Colonic mucosa (tissue), 4 donors: ENCODE data around the gene SMARCE1. TPM values are rescaled to one million over a fixed set of nuclear protein-coding genes. Genes with fewer than 3 reads are reported as not detected.

Experiments used
- DNase-seq: peaks from one replicate; pipeline ENCODE4 v3.0.0-alpha.2; 2020
- H3K27ac ChIP-seq: fragments of 200-600 bp; one replicate; pipeline ENCODE4 v1.8.0; 2021
- H3K27me3 ChIP-seq: fragments of 200-600 bp; one replicate; pipeline ENCODE4 v1.8.0; 2021
- H3K36me3 ChIP-seq: fragments of 200-600 bp; one replicate; pipeline ENCODE4 v1.8.0; 2021
- H3K4me1 ChIP-seq: fragments of 200-600 bp; one replicate; pipeline ENCODE4 v1.8.0; 2021; ENCODE audit warnings: mild to moderate bottlenecking
- H3K4me3 ChIP-seq: fragments of 200-600 bp; one replicate; pipeline ENCODE4 v1.8.0; 2021
- H3K9ac ChIP-seq, 2 donors: one replicate each; pipeline ENCODE4 v1.7.0; 2013; ENCODE audit warnings: control low read depth in 2 of 2, low read depth in 2 of 2, low read length in 2 of 2
- H3K9me3 ChIP-seq: fragments of 200-600 bp; one replicate; pipeline ENCODE4 v1.8.0; 2021
- intact Hi-C: fragments of 100-400 bp; cut with DNase I; formaldehyde crosslinking; loops from one replicate; pipeline ENCODE4 v1.14.1; 2022
- total RNA-seq, 2 donors: library from RNA; stranded (reverse); fragmentation: NEBNext Ultra II Directional in 1 of 2; extraction: Animal tissue kit (Norgen Biotek cat#: 25700) in 1 of 2; gene quantifications; one replicate each; pipeline ENCODE4 v1.2.1, GENCODE V29; 2021
- TF ChIP-seq, protein P1 (sequence below): fragments of 200-600 bp; IDR thresholded peaks from one replicate; pipeline ENCODE4 v1.8.0; 2022; ENCODE audit warnings: antibody characterized with exemption, mild to moderate bottlenecking
- donor health status: healthy.
- donor health status: DM: no; HTN: no; CAD: no.
- donor health status: DM: no; HTN: no; CAD: no.

The SMARCE1 gene
- 10 to 100 TPM; 73.0 to 80.9 TPM for total RNA-seq

DNA sequence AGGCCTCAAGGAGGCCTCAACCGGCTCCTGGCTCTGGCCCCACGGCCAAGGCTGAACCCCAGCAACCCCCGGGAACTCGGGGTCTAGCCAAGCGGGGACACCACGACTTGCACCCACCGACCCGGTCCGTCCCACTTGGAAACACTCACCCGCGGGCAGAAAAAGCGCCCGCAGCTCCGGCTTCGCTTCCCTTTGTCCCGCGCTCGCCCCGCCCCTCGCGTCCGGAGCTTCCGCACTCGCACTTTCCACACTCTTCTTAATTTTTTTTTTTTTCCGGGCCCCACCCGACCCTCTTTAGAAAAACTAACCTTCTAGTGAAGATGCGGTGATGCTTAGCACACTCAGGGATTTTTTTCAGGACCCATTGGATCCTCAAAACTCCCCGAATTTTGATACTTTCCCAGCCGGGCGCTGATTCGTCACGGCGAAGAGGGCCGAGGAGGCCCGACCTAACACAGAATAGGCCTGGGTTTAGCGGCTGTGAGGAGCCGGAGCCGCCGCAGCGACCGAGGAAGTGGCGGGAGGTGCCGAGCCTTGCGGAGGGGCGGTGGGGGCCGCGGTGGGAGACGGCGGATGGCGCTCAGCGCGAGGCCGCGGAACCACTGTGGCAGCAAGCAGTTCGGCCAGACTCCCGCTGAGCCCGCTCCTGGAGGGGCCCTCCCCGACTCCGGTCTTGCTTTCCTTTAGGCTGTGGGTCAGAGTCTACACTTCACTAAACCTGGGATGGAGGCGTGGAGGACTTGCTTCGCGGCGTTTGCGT, at the start of gene SMARCE1:
TSS of gene SMARCE1 (minus strand) at position 195 of the 760 bp plus-strand sequence. CDS start 2,016 bp downstream, outside the sequence.
- Histone ChIP-seq H3K27me3 (no peaks in the 10 kb centered on the region), H3K4me1 (peaks cover 3% of the 10 kb centered on the region), H3K4me3 (peak within 1 kb of the TSS; percentile 69), H3K27ac (peak within 1 kb of the TSS; percentile 97), H3K9me3 (no peaks in the 10 kb centered on the region), H3K9ac (peak within 1 kb of the TSS; percentile 93 to 99), H3K36me3 (no peaks in the 10 kb centered on the region)
- TF ChIP-seq, protein P1, sequence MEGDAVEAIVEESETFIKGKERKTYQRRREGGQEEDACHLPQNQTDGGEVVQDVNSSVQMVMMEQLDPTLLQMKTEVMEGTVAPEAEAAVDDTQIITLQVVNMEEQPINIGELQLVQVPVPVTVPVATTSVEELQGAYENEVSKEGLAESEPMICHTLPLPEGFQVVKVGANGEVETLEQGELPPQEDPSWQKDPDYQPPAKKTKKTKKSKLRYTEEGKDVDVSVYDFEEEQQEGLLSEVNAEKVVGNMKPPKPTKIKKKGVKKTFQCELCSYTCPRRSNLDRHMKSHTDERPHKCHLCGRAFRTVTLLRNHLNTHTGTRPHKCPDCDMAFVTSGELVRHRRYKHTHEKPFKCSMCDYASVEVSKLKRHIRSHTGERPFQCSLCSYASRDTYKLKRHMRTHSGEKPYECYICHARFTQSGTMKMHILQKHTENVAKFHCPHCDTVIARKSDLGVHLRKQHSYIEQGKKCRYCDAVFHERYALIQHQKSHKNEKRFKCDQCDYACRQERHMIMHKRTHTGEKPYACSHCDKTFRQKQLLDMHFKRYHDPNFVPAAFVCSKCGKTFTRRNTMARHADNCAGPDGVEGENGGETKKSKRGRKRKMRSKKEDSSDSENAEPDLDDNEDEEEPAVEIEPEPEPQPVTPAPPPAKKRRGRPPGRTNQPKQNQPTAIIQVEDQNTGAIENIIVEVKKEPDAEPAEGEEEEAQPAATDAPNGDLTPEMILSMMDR, result no peak
- DNase-seq, result peak; percentile 76
- intact Hi-C loops, result no loop called here

DNA sequence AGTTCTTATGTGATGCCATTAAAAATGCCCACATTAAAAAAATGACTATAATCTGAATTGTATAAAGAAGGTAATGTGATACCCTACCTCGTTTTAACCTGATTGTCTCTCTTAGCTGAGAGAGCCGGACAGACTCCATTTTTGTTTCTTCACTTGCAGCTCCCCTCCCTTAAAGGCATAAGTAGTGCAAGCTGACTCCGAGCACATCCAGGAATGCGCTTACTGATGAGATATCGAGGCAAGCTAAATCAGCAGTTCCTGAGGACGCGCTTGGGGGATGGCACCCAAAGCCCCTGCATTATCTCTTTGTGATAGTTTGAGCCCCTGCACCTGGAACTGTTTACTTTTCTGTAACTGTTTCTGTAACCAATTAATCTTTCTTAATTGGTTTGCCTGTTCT, 49.7 kb upstream of the SMARCE1 start:
- Histone ChIP-seq H3K4me3 (no peak overlapping the region), H3K4me1 (no peaks in the 10 kb centered on the region), H3K36me3 (no peaks in the 10 kb centered on the region), H3K27ac (no peak overlapping the region), H3K9me3 (no peaks in the 10 kb centered on the region), H3K9ac (no peak overlapping the region), H3K27me3 (no peaks in the 10 kb centered on the region)
- TF ChIP-seq, protein P1, result no peak
- intact Hi-C loops, result no loop called here
- DNase-seq, result no peak

DNA sequence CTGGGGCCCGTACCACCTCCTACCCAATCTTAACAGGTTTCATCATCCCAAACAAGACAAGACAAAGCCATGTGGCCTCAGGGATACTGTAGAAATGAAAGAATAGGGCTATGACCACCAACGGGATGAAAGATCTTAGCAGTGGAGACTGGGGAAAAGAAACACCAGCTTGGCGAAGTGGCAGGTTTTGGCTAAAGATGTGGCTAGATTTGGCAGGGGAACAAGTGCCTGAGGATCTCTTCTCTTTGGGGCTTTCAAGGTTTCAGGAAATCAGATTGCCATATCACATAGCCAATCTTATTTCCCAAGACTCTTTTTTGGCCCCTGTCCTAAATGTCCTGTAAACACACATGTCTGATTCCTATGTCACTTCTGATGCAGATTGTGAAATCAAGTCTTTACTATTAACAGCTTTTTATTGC, 49.0 kb upstream of the SMARCE1 start:
- no peak overlapping the region for H3K27ac ChIP-seq
- TF ChIP-seq, protein P1, result no peak
- no peaks in the 10 kb centered on the region for H3K4me1 ChIP-seq
- H3K27me3 ChIP-seq, result no peaks in the 10 kb centered on the region
- no peaks in the 10 kb centered on the region for H3K36me3 ChIP-seq
- no peaks in the 10 kb centered on the region for H3K9me3 ChIP-seq
- H3K9ac ChIP-seq, result no peak overlapping the region
- no peak overlapping the region for H3K4me3 ChIP-seq
- intact Hi-C loops, result no loop called here
- no peak for DNase-seq

DNA sequence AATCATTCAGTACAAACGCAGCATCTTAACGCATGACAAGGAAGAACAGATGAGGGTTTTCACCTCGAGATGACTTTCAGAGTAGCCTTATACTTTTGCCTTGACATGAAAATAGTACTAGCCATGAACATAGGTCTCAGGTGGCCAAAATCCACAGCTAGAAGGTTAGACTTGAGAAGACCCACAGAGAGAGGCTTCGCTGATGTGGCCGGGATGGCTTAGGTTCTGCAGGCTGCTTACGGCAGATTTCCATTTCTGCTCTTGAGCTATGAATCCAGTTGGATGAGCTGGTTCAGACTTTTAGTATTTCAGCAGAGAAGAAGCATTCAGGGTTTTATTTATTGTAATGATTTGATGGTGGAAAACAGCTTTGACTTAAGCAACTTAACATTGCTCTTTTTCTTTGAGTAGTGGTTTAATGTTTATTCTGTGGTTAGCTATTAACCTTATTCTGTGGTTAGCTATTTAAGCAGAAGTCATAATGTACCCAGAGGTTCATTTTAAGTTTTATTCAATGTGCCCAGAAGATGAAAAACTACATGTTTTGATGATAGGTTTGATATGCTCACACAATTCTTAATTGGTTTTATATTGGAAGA, 48.4 kb upstream of the SMARCE1 start:
- intact Hi-C loops, result no loop called here
- H3K36me3 ChIP-seq, result no peaks in the 10 kb centered on the region
- no peak for DNase-seq
- H3K4me1 ChIP-seq, result no peaks in the 10 kb centered on the region
- TF ChIP-seq, protein P1, result no peak
- H3K27me3 ChIP-seq, result no peaks in the 10 kb centered on the region
- no peak overlapping the region for H3K27ac ChIP-seq
- H3K9me3 ChIP-seq, result no peaks in the 10 kb centered on the region
- H3K4me3 ChIP-seq, result no peak overlapping the region
- no peak overlapping the region for H3K9ac ChIP-seq

DNA sequence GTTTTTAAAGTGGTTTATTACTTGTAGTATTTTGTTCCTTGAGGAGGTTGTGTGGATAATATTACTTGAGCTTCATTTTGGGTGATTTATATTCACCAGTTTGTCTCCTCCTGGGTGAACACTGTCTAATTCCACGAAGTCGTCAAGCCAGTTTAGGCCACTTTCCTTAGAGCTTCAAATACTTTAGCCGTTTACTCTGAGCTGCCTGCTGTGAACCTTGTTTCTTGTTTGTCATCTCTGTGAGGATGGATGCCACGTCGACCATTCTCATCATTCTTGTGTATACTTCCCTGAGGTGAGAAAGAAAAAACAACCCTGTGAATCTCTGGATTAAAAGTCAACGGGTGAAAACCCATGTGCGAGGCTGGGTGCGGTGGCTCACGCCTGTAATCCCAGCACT, 47.0 kb upstream of the SMARCE1 start:
- no peaks in the 10 kb centered on the region for H3K36me3 ChIP-seq
- no peak for DNase-seq
- TF ChIP-seq, protein P1, result no peak
- H3K27me3 ChIP-seq, result no peaks in the 10 kb centered on the region
- no peak overlapping the region for H3K9ac ChIP-seq
- no peaks in the 10 kb centered on the region for H3K4me1 ChIP-seq
- H3K9me3 ChIP-seq, result no peaks in the 10 kb centered on the region
- no peak overlapping the region for H3K4me3 ChIP-seq
- no peak overlapping the region for H3K27ac ChIP-seq
- intact Hi-C loops, result no loop called here
